NB4 (cell line): ENCODE measurements around the gene TAC4.
A peak's percentile ranks its signal among the peaks of the same experiment; 100 is the strongest.

Experiments used
- CTCF ChIP-seq: IDR thresholded peaks from one replicate; pipeline ENCODE4 v1.5.1; 2012; ENCODE audit warnings: low read depth, low read length
- MYC ChIP-seq: IDR thresholded peaks from 2 replicates; pipeline ENCODE4 v1.6.1; 2011; ENCODE audit warnings: low read depth, low read length
- POLR2A ChIP-seq: IDR thresholded peaks from 2 replicates; pipeline ENCODE4 v1.6.1; 2011; ENCODE audit warnings: mild to moderate bottlenecking; ENCODE audit not compliant: insufficient read length; ENCODE audit errors: extremely low read depth

DNA sequence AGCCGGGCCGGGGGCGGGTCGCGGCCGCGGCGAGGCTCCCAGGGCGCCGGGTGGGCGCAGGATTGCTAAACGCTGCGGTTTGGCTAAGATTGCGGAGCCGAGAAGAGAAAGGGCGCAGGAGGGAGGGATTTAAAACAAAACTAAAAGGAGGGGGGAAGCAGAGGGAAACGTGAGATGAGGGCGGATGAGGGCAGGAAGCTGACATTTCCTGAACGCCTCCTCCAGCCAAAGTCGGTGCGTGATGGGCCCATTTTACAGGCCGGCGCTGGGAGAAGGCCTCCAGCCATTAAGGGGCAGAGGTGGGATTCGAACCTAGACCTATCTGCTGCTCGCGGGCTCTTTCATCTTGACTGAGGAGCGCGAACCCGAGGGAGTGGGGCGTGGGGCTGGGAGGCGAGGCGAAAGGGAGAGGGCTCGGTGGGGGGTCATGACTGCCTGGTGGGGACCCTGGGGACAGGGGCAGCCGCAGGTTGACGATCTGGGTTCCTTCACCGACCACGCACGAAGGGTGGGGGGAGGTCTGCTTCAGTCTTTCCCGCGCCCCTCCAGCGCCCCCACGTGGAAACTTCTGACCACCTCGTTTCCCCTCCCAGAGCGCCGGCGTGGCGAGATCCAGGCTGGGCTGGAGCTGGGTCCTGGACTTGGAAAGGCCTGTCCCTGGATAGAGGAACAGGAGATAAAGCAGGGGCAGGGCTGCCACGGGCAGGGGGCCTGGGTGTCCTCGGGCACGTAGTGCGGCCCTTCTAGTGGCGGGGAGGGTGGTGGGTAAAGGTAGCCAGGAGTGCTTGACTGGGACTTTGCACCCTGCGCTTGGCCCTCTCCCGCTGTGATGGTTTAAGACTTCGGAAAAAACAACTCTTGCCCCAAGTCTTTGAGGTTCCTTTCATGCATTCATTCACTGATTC lies 3.8 kb upstream of the TAC4 start:
- peak; percentile 56 for TF ChIP-seq CTCF
- no peak for TF ChIP-seq POLR2A
- TF ChIP-seq MYC, result no peak
